IMR-90 (cell line): Measurements from ENCODE around the gene YARS2. TPM values are rescaled to one million over a fixed set of nuclear protein-coding genes. Genes with fewer than 3 reads are reported as not detected.

ENCODE experiments used
- ATAC-seq: fragments of 200-7000 bp; cut with Tn5 transposase; 2 replicates; pipeline ENCODE4 v1.9.1; 2020; ENCODE audit warnings: low read depth, mild to moderate bottlenecking, moderate library complexity
- BruUV-seq: library from RNA; stranded (reverse); fragments of 400-500 nt; replicated peaks from 2 replicates; lab custom pipeline; 2021; lab: Mats Ljungman, UMichigan
- CTCF ChIA-PET: fragments of 300-600 bp; formaldehyde crosslinking; extraction: SDS; loops from one replicate; lab custom pipeline; 2021; ENCODE audit warnings: antibody characterized with exemption; lab: Yijun Ruan, JAX
- POLR2A ChIA-PET: fragments of 300-600 bp; sonication (Branson Sonifier 250); formaldehyde crosslinking; loops from one replicate; lab custom pipeline; 2022; ENCODE audit warnings: antibody characterized with exemption; ENCODE audit not compliant: unreplicated experiment; lab: Charles Lee
- DNase-seq: peaks from one replicate; pipeline ENCODE4 v3.0.0; 2013
- H2AFZ ChIP-seq: replicated peaks from 2 replicates; pipeline ENCODE3; 2013; ENCODE audit warnings: low read length, mild to moderate bottlenecking; ENCODE audit not compliant: poor library complexity
- H2AK5ac ChIP-seq: 2 replicates; pipeline ENCODE4 v1.6.1; 2013; ENCODE audit warnings: low read depth, low read length, inconsistent platforms
- H2AK9ac ChIP-seq: replicated peaks from 2 replicates; pipeline ENCODE3; 2013; ENCODE audit warnings: mild to moderate bottlenecking, low read depth, low read length, moderate library complexity; ENCODE audit not compliant: poor library complexity
- H2BK120ac ChIP-seq: 2 replicates; pipeline ENCODE4 v1.6.1; 2013; ENCODE audit warnings: low read depth, low read length, inconsistent platforms
- H2BK15ac ChIP-seq: 3 replicates; pipeline ENCODE4 v1.6.1; 2013; ENCODE audit warnings: low read depth, low read length, inconsistent platforms
- H2BK20ac ChIP-seq: 2 replicates; pipeline ENCODE4 v1.6.1; 2013; ENCODE audit warnings: low read depth, mild to moderate bottlenecking, inconsistent platforms, low read length, moderate library complexity
- H2BK5ac ChIP-seq: 2 replicates; pipeline ENCODE4 v1.6.1; 2013; ENCODE audit warnings: mild to moderate bottlenecking, low read depth, low read length, inconsistent platforms; ENCODE audit not compliant: poor library complexity, severe bottlenecking
- H3K14ac ChIP-seq: replicated peaks from 2 replicates; pipeline ENCODE4 v1.6.1; 2013; ENCODE audit warnings: low read depth, low read length, inconsistent platforms
- H3K18ac ChIP-seq: 2 replicates; pipeline ENCODE4 v1.6.1; 2013; ENCODE audit warnings: low read depth, low read length, control low read depth
- H3K23ac ChIP-seq: 2 replicates; pipeline ENCODE4 v1.6.1; 2013; ENCODE audit warnings: low read depth, low read length, inconsistent platforms
- H3K27ac ChIP-seq: 2 replicates; pipeline ENCODE4 v1.5.1; 2013; ENCODE audit warnings: mild to moderate bottlenecking, control low read depth, low read length; ENCODE audit not compliant: insufficient read depth
- H3K27me3 ChIP-seq: 2 replicates; pipeline ENCODE4 v1.6.1; 2013; ENCODE audit warnings: low read length; ENCODE audit not compliant: control insufficient read depth, insufficient read depth
- H3K36me3 ChIP-seq: 2 replicates; pipeline ENCODE4 v1.6.1; 2013; ENCODE audit warnings: low read length, mixed read lengths; ENCODE audit not compliant: control insufficient read depth, insufficient read depth
- H3K4ac ChIP-seq: 2 replicates; pipeline ENCODE4 v1.6.1; 2013; ENCODE audit warnings: low read depth, low read length, inconsistent platforms
- H3K4me1 ChIP-seq: 2 replicates; pipeline ENCODE4 v1.6.1; 2013; ENCODE audit warnings: low read length, mixed read lengths; ENCODE audit not compliant: control insufficient read depth, insufficient read depth
- H3K4me2 ChIP-seq: 2 replicates; pipeline ENCODE4 v1.6.1; 2013; ENCODE audit warnings: low read depth, mild to moderate bottlenecking, control low read depth, low read length, moderate library complexity
- H3K4me3 ChIP-seq: 2 replicates; pipeline ENCODE4 v1.5.1; 2013; ENCODE audit warnings: low read depth, mild to moderate bottlenecking, control low read depth, low read length, moderate library complexity; ENCODE audit not compliant: insufficient read depth
- H3K56ac ChIP-seq: 2 replicates; pipeline ENCODE4 v1.6.1; 2013; ENCODE audit warnings: low read length, inconsistent platforms; ENCODE audit not compliant: insufficient read depth; ENCODE audit errors: extremely low read depth
- H3K79me1 ChIP-seq, 2 experiments: 2 replicates each; pipeline ENCODE4 v1.6.1; 2013; ENCODE audit warnings: low read length in 2 of 2, inconsistent platforms in 1 of 2, low read depth in 1 of 2
- H3K9ac ChIP-seq: 2 replicates; pipeline ENCODE4 v1.6.1; 2013; ENCODE audit warnings: low read depth, low read length, control low read depth
- H3K9me1 ChIP-seq: 2 replicates; pipeline ENCODE4 v1.6.1; 2013; ENCODE audit warnings: low read length, inconsistent platforms; ENCODE audit not compliant: insufficient read depth
- H3K9me3 ChIP-seq: 2 replicates; pipeline ENCODE4 v1.6.1; 2013; ENCODE audit warnings: low read length; ENCODE audit not compliant: control insufficient read depth, insufficient read depth
- H4K20me1 ChIP-seq: 2 replicates; pipeline ENCODE4 v1.6.1; 2013; ENCODE audit warnings: low read length, inconsistent platforms; ENCODE audit not compliant: insufficient read depth
- H4K5ac ChIP-seq: 2 replicates; pipeline ENCODE4 v1.6.1; 2013; ENCODE audit warnings: mild to moderate bottlenecking, low read depth, low read length, control low read depth
- H4K8ac ChIP-seq, 2 experiments: 2 replicates each; pipeline ENCODE4 v1.6.1; 2013; ENCODE audit warnings: low read depth in 2 of 2, low read length in 2 of 2, control low read depth in 1 of 2, inconsistent platforms in 1 of 2
- H4K91ac ChIP-seq: 2 replicates; pipeline ENCODE4 v1.6.1; 2013; ENCODE audit warnings: low read depth, low read length, inconsistent platforms; ENCODE audit not compliant: insufficient read depth
- CHD1 ChIP-seq: IDR thresholded peaks from 2 replicates; pipeline ENCODE4 v1.6.1; 2012; ENCODE audit warnings: low read depth, low read length, improper control_type of control experiment
- CTCF ChIP-seq: conservative IDR thresholded peaks from 2 replicates; pipeline ENCODE4 v1.5.1; 2012; ENCODE audit warnings: mild to moderate bottlenecking, low read depth, low read length, improper control_type of control experiment
- ELK1 ChIP-seq: fragments of 150-350 bp; IDR thresholded peaks from 2 replicates; pipeline ENCODE4 v1.6.1; 2016; ENCODE audit warnings: low read depth, mild to moderate bottlenecking, low read length, moderate library complexity, borderline replicate concordance
- FOS ChIP-seq: fragments of 150-350 bp; IDR thresholded peaks from 2 replicates; pipeline ENCODE4 v1.6.1; 2016; ENCODE audit warnings: low read depth, low read length
- MAZ ChIP-seq: IDR thresholded peaks from 2 replicates; pipeline ENCODE4 v1.6.1; 2012; ENCODE audit warnings: low read depth, mild to moderate bottlenecking, low read length, improper control_type of control experiment, moderate library complexity, borderline replicate concordance
- POLR2A ChIP-seq: IDR thresholded peaks from 2 replicates; pipeline ENCODE4 v1.6.1; 2012; ENCODE audit warnings: mild to moderate bottlenecking, low read depth, low read length
- RCOR1 ChIP-seq: IDR thresholded peaks from 2 replicates; pipeline ENCODE4 v1.6.1; 2012; ENCODE audit warnings: mild to moderate bottlenecking, low read length, improper control_type of control experiment; ENCODE audit not compliant: insufficient replicate concordance
- RFX5 ChIP-seq: IDR thresholded peaks from 2 replicates; pipeline ENCODE4 v1.8.0; 2012; ENCODE audit warnings: low read depth, mild to moderate bottlenecking, low read length, moderate library complexity
- USF2 ChIP-seq: fragments of 150-350 bp; IDR thresholded peaks from 2 replicates; pipeline ENCODE4 v1.6.1; 2017; ENCODE audit warnings: mild to moderate bottlenecking, antibody characterized with exemption, low read length, low read depth
- WGBS, 2 experiments: methylation state at CpG; one replicate each; pipeline versions ENCODE4 v1.1.5 to v1.1.7; 2013; ENCODE audit warnings: missing lambda C conversion rate in 2 of 2; ENCODE audit not compliant: insufficient read length in 1 of 2; ENCODE audit errors: extremely low coverage in 2 of 2; 5-methylcytosine and 5-hydroxymethylcytosine counted together
- dilution Hi-C: fragments of 300-500 bp; cut with HindIII; formaldehyde crosslinking; loops from one replicate; pipeline ENCODE4 v1.14.3; 2018; ENCODE audit warnings: low sequenced_read_pairs; ENCODE audit not compliant: unreplicated experiment
- in situ Hi-C: fragments of 300-500 bp; cut with MboI; formaldehyde crosslinking; loops from 3 replicates; pipeline ENCODE4 v1.14.3; 2019; ENCODE audit warnings: low sequenced_read_pairs, inconsistent platforms, mixed read lengths
- intact Hi-C: fragments of 100-400 bp; cut with micrococcal nuclease; formaldehyde crosslinking; loops from 2 replicates; pipeline ENCODE4 v1.10.0; 2022
- polyA plus RNA-seq, 3 experiments: library from polyadenylated mRNA; depleted of rRNA; stranded (reverse); fragments of >200 nt; gene quantifications; 2 replicates each; pipeline ENCODE4 v1.2.3, GENCODE V29; 2012; ENCODE audit warnings: low replicate concordance in 1 of 3
- total RNA-seq: library from RNA; depleted of rRNA; stranded (reverse); fragments of >200 nt; gene quantifications from 2 replicates; pipeline ENCODE4 v1.2.3, GENCODE V29; 2012

YARS2 gene
- total and polyA plus RNA-seq, 2 of the 4 experiments (the other 2 are of a cell fraction) = 15.3 to 26.9 TPM

- intact Hi-C loops (no loop called here), dilution Hi-C loops (no loop called here), in situ Hi-C loops (no loop called here)
- Histone ChIP-seq H4K8ac (no peak overlapping the region), H4K5ac (no peak overlapping the region), H3K56ac (no peak overlapping the region), H2AK9ac (no peak overlapping the region), H4K20me1 (no peaks in the 10 kb centered on the region), H2AFZ (no peak overlapping the region), H2BK120ac (no peak overlapping the region), H3K36me3 (no peaks in the 10 kb centered on the region), H2BK15ac (no peak overlapping the region), H3K27me3 (no peaks in the 10 kb centered on the region), H2BK5ac (no peak overlapping the region), H3K18ac (no peak overlapping the region), H3K23ac (no peak overlapping the region), H3K9me3 (no peaks in the 10 kb centered on the region), H3K14ac (no peak overlapping the region), H3K27ac (no peak overlapping the region), H3K4ac (no peak overlapping the region), H2BK20ac (no peak overlapping the region), H3K9me1 (no peaks in the 10 kb centered on the region), H3K4me3 (no peak overlapping the region), H3K9ac (no peak overlapping the region), H4K91ac (no peak overlapping the region), H3K4me1 (no peaks in the 10 kb centered on the region), H2AK5ac (no peak overlapping the region), H3K4me2 (no peak overlapping the region), H3K79me1 (no peaks in the 10 kb centered on the region)
- POLR2A ChIA-PET = no interaction called here
- BruUV-seq = no TSS peak
- TF ChIP-seq RCOR1 = no peak
- no peak for TF ChIP-seq CHD1
- TF ChIP-seq FOS = no peak
- no peak for TF ChIP-seq USF2
- TF ChIP-seq RFX5 = no peak
- no peak for TF ChIP-seq POLR2A
- TF ChIP-seq MAZ = no peak
- TF ChIP-seq CTCF = no peak
- no peak for TF ChIP-seq ELK1
- no peak for DNase-seq
- WGBS, 2 experiments = no CpG with 5 or more reads among the region's 5 CpGs
- no peak for ATAC-seq
- CTCF ChIA-PET = no interaction called here
These were observed 21.5 kb upstream of the YARS2 start for GRCh38 chr12:32777159-32777558.
